ENCODE measurements around the gene SHC1.

Gene SHC1

GRCh38 chr1:154955718-154956543, 14.6 kb downstream of the SHC1 start, which contains the start of gene PBXIP1:
Gene PBXIP1 (minus strand): TSS chr1:154956099. CDS start chr1:154953721, 2,378 bp downstream.
- TF ChIP-seq, protein P1, sequence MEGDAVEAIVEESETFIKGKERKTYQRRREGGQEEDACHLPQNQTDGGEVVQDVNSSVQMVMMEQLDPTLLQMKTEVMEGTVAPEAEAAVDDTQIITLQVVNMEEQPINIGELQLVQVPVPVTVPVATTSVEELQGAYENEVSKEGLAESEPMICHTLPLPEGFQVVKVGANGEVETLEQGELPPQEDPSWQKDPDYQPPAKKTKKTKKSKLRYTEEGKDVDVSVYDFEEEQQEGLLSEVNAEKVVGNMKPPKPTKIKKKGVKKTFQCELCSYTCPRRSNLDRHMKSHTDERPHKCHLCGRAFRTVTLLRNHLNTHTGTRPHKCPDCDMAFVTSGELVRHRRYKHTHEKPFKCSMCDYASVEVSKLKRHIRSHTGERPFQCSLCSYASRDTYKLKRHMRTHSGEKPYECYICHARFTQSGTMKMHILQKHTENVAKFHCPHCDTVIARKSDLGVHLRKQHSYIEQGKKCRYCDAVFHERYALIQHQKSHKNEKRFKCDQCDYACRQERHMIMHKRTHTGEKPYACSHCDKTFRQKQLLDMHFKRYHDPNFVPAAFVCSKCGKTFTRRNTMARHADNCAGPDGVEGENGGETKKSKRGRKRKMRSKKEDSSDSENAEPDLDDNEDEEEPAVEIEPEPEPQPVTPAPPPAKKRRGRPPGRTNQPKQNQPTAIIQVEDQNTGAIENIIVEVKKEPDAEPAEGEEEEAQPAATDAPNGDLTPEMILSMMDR (IDR thresholded peaks at IDR 0.05; ENCODE audit: borderline replicate concordance, control extremely low read depth, extremely low read depth, insufficient read depth, missing control alignments), result no peak
- in situ Hi-C loops (cut with MboI; ENCODE audit: low sequenced_read_pairs, unreplicated experiment), result no loop called here
- peak; percentile 90 for DNase-seq (ENCODE audit: low spot score)

GRCh38 chr1:154955039-154955717, 15.4 kb downstream of the SHC1 start:
- in situ Hi-C loops (cut with MboI; ENCODE audit: low sequenced_read_pairs, unreplicated experiment), result no loop called here
- peak; percentile 70 for DNase-seq (ENCODE audit: low spot score)
- TF ChIP-seq, protein P1 (IDR thresholded peaks at IDR 0.05; ENCODE audit: borderline replicate concordance, control extremely low read depth, extremely low read depth, insufficient read depth, missing control alignments), result no peak

- TF ChIP-seq, protein P1 (IDR thresholded peaks at IDR 0.05; ENCODE audit: borderline replicate concordance, control extremely low read depth, extremely low read depth, insufficient read depth, missing control alignments), result no peak
- in situ Hi-C loops (cut with MboI; ENCODE audit: low sequenced_read_pairs, unreplicated experiment), result no loop called here
- DNase-seq (ENCODE audit: low spot score), result no peak
Observed at GRCh38 chr1:154954541-154954940, 16.0 kb downstream of the SHC1 start.

GRCh38 chr1:154953611-154954038, 16.9 kb downstream of the SHC1 start:
- no peak for DNase-seq (ENCODE audit: low spot score)
- TF ChIP-seq, protein P1 (IDR thresholded peaks at IDR 0.05; ENCODE audit: borderline replicate concordance, control extremely low read depth, extremely low read depth, insufficient read depth, missing control alignments), result no peak
- in situ Hi-C loops (cut with MboI; ENCODE audit: low sequenced_read_pairs, unreplicated experiment), result no loop called here

DNA sequence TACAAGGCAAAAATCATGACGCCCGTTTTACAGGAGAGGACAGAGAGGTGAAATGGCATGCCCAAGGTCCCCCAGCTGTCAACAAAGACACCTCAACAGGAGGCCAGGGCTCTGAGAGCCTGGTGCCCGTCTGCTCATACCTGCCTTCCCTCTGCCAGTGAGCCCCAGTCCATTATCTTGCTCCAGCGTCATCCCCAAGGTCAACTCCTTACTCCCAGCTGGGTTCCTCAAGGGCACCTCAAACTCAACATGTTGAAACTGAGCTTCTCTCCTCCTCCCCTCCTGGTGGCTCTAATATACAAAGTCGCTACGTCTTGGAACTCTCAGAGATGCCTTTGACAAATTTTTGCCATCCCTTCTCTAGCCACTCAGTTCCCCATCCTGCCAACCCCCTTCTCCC, 17.9 kb downstream of the SHC1 start:
- in situ Hi-C loops (cut with MboI; ENCODE audit: low sequenced_read_pairs, unreplicated experiment), result no loop called here
- TF ChIP-seq, protein P1 (IDR thresholded peaks at IDR 0.05; ENCODE audit: borderline replicate concordance, control extremely low read depth, extremely low read depth, insufficient read depth, missing control alignments), result no peak
- no peak for DNase-seq (ENCODE audit: low spot score)

GRCh38 chr1:154951901-154952657, 18.5 kb downstream of the SHC1 start:
- DNase-seq (ENCODE audit: low spot score), result peak; percentile 69
- TF ChIP-seq, protein P1 (IDR thresholded peaks at IDR 0.05; ENCODE audit: borderline replicate concordance, control extremely low read depth, extremely low read depth, insufficient read depth, missing control alignments), result no peak
- in situ Hi-C loops (cut with MboI; ENCODE audit: low sequenced_read_pairs, unreplicated experiment), result no loop called here
